Spleen (tissue), 7 donors: ENCODE data around the gene NOTCH4.

Experiments used
- POLR2A ChIP-seq, 3 donors: fragments of 450-650 bp; IDR thresholded peaks; one replicate each; pipeline ENCODE4 v1.5.1; 2017; ENCODE audit warnings: antibody characterized with exemption in 3 of 3, mild to moderate bottlenecking in 1 of 3
- POLR2AphosphoS5 ChIP-seq, 3 donors: sonication (generic); formaldehyde crosslinking; IDR thresholded peaks; one replicate each; pipeline ENCODE4 v1.5.1; 2017; ENCODE audit warnings: antibody characterized with exemption in 3 of 3
- TF ChIP-seq, protein P1 (sequence below), 11 experiments: fragments of 200-600 bp in 7 of 11; fragments of 450-650 bp in 4 of 11; sonication (generic) in 4 of 11; IDR thresholded peaks in 8 of 11; conservative IDR thresholded peaks in 3 of 11; 1 replicate in 7 of 11; 2 replicates in 4 of 11; pipeline versions ENCODE4 v1.4.0 to v1.8.0; 2016 to 2021; ENCODE audit warnings: antibody characterized with exemption in 11 of 11, inconsistent platforms in 4 of 11, mild to moderate bottlenecking in 1 of 11
- donor health status: DM: no; HTN: no; CAD: no; lungs with moderate emphysema.
- donor health status: DM: no; HTN: no; CAD: no.
- donor health status: DM: no; HTN: no; CAD: no.

GRCh38 chr6:32216285-32216684 lies 7.6 kb downstream of the NOTCH4 start:
- TF ChIP-seq, protein P1, sequence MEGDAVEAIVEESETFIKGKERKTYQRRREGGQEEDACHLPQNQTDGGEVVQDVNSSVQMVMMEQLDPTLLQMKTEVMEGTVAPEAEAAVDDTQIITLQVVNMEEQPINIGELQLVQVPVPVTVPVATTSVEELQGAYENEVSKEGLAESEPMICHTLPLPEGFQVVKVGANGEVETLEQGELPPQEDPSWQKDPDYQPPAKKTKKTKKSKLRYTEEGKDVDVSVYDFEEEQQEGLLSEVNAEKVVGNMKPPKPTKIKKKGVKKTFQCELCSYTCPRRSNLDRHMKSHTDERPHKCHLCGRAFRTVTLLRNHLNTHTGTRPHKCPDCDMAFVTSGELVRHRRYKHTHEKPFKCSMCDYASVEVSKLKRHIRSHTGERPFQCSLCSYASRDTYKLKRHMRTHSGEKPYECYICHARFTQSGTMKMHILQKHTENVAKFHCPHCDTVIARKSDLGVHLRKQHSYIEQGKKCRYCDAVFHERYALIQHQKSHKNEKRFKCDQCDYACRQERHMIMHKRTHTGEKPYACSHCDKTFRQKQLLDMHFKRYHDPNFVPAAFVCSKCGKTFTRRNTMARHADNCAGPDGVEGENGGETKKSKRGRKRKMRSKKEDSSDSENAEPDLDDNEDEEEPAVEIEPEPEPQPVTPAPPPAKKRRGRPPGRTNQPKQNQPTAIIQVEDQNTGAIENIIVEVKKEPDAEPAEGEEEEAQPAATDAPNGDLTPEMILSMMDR (IDR thresholded peaks at IDR 0.05 in 8 of 11, conservative IDR thresholded peaks at IDR 0.05 in 3 of 11), result no peak
- TF ChIP-seq POLR2A (IDR thresholded peaks at IDR 0.05) (no peak), POLR2AphosphoS5 (IDR thresholded peaks at IDR 0.05) (no peak)
